A673 (cell line): ENCODE data around the gene TMEM184B. TPM values are rescaled to one million over a fixed set of nuclear protein-coding genes. Genes with fewer than 3 reads are reported as not detected.

Experiments
- BruUV-seq: library from RNA; stranded (reverse); fragments of 400-500 nt; replicated peaks from 2 replicates; lab custom pipeline; 2021; lab: Mats Ljungman, UMichigan
- CTCF ChIA-PET: fragments of 300-600 bp; sonication (Branson Sonifier 250); formaldehyde crosslinking; loops from one replicate; lab custom pipeline; 2022; ENCODE audit warnings: antibody characterized with exemption; lab: Charles Lee
- POLR2A ChIA-PET: fragments of 300-600 bp; sonication (Branson Sonifier 250); formaldehyde crosslinking; loops from one replicate; lab custom pipeline; 2022; ENCODE audit warnings: antibody characterized with exemption; ENCODE audit not compliant: low non-redundant PET; lab: Charles Lee
- DNase-seq: peaks from one replicate; pipeline ENCODE4 v3.0.0-alpha.2; 2015; ENCODE audit warnings: low spot score
- H3K27ac ChIP-seq: fragments of 200-600 bp; sonication (generic); 2 replicates; pipeline ENCODE4 v1.5.1; 2016; ENCODE audit warnings: mixed run types, low read depth, mild to moderate bottlenecking, mixed read lengths, antibody characterized with exemption, low read length; ENCODE audit not compliant: poor library complexity, severe bottlenecking
- H3K27me3 ChIP-seq: fragments of 200-600 bp; sonication (generic); replicated peaks from 2 replicates; pipeline ENCODE4 v1.6.1; 2017; ENCODE audit warnings: mixed run types, low read depth, mild to moderate bottlenecking, mixed read lengths, antibody characterized with exemption, low read length; ENCODE audit not compliant: insufficient read depth, poor library complexity
- H3K36me3 ChIP-seq: fragments of 200-600 bp; sonication (generic); 2 replicates; pipeline ENCODE4 v1.6.1; 2016; ENCODE audit warnings: mixed run types, mild to moderate bottlenecking, mixed read lengths, antibody characterized with exemption, low read length; ENCODE audit not compliant: insufficient read depth, poor library complexity, severe bottlenecking
- H3K4me1 ChIP-seq: fragments of 200-600 bp; sonication (generic); 2 replicates; pipeline ENCODE4 v1.6.1; 2017; ENCODE audit warnings: mixed run types, mild to moderate bottlenecking, mixed read lengths, antibody characterized with exemption, low read length; ENCODE audit not compliant: insufficient read depth, poor library complexity, severe bottlenecking
- H3K4me3 ChIP-seq: fragments of 200-600 bp; sonication (generic); 2 replicates; pipeline ENCODE4 v1.5.1; 2016; ENCODE audit warnings: low read depth, mixed run types, mild to moderate bottlenecking, mixed read lengths, low read length; ENCODE audit not compliant: poor library complexity, severe bottlenecking
- H3K9me3 ChIP-seq: fragments of 200-600 bp; sonication (generic); 2 replicates; pipeline ENCODE4 v1.6.1; 2016; ENCODE audit warnings: mixed run types, low read depth, mild to moderate bottlenecking, mixed read lengths, antibody characterized with exemption, low read length; ENCODE audit not compliant: poor library complexity, severe bottlenecking
- CTCF ChIP-seq: fragments of 300-800, 200-600 bp; sonication (generic); conservative IDR thresholded peaks from 2 replicates; pipeline ENCODE4 v1.5.1; 2017; ENCODE audit warnings: low read depth, mild to moderate bottlenecking, antibody characterized with exemption, low read length, moderate library complexity, mixed read lengths
- EZH2 ChIP-seq: fragments of 200-600 bp; sonication (generic); IDR thresholded peaks from 2 replicates; pipeline ENCODE4 v1.6.1; 2017; ENCODE audit warnings: borderline replicate concordance, low read depth, mild to moderate bottlenecking, mixed read lengths, antibody characterized with exemption, low read length; ENCODE audit not compliant: poor library complexity, severe bottlenecking
- intact Hi-C: fragments of 100-400 bp; cut with micrococcal nuclease; formaldehyde crosslinking; loops from one replicate; pipeline ENCODE4 v1.10.0; 2022; ENCODE audit not compliant: unreplicated experiment
- total RNA-seq: library from RNA; stranded (reverse); gene quantifications from 2 replicates; pipeline ENCODE4 v1.2.3, GENCODE V29; 2021

TMEM184B gene
- total RNA-seq, 1 experiment from 2014 or later: 50.9 TPM

GRCh38 chr22:38228873-38229740, 43.7 kb downstream of the TMEM184B start:
- BruUV-seq: no TSS peak
- no peaks in the 10 kb centered on the region for H3K4me1 ChIP-seq
- no peaks in the 10 kb centered on the region for H3K9me3 ChIP-seq
- ChIA-PET CTCF (interaction anchor here (1.6 kb wide), 1 partner anchor 177 kb away, joined by 5 read pairs; no protein-coding TSS in a partner anchor), POLR2A (no interaction called here)
- intact Hi-C loops: no loop called here
- no peak for DNase-seq
- H3K4me3 ChIP-seq: no peak overlapping the region
- no peak for TF ChIP-seq CTCF
- TF ChIP-seq EZH2: no peak
- H3K27ac ChIP-seq: peak overlapping the region; percentile 8
- peaks cover 10% of the 10 kb centered on the region for H3K36me3 ChIP-seq
- H3K27me3 ChIP-seq: no peaks in the 10 kb centered on the region

- POLR2A ChIA-PET: no interaction called here
- no peaks in the 10 kb centered on the region for H3K27me3 ChIP-seq
- intact Hi-C loops: no loop called here
- no peak for DNase-seq
- no peak overlapping the region for H3K27ac ChIP-seq
- H3K4me1 ChIP-seq: no peaks in the 10 kb centered on the region
- H3K9me3 ChIP-seq: no peaks in the 10 kb centered on the region
- BruUV-seq: no TSS peak
- no peak overlapping the region for H3K4me3 ChIP-seq
- peaks cover 10% of the 10 kb centered on the region for H3K36me3 ChIP-seq
- CTCF ChIA-PET: no interaction called here
- TF ChIP-seq CTCF: no peak
- TF ChIP-seq EZH2: no peak
Measured at GRCh38 chr22:38228326-38228872, 44.4 kb downstream of the TMEM184B start.

GRCh38 chr22:38226853-38227649, 45.8 kb downstream of the TMEM184B start:
- Histone ChIP-seq H3K9me3 (no peaks in the 10 kb centered on the region), H3K4me3 (no peak overlapping the region), H3K27ac (no peak overlapping the region), H3K4me1 (no peaks in the 10 kb centered on the region), H3K36me3 (peaks cover 10% of the 10 kb centered on the region), H3K27me3 (no peaks in the 10 kb centered on the region)
- intact Hi-C loops: no loop called here
- TF ChIP-seq CTCF (no peak), EZH2 (no peak)
- ChIA-PET POLR2A (no interaction called here), CTCF (no interaction called here)
- no peak for DNase-seq
- no TSS peak for BruUV-seq
